Activated naive CD8-positive, alpha-beta T cell (primary cell): ENCODE data around the gene SOD2.

Experiments
- H3K27ac Mint-ChIP-seq: one replicate; pipeline ENCODE4 v1.8.0; 2021; ENCODE audit warnings: mixed read lengths
- H3K27me3 Mint-ChIP-seq: one replicate; pipeline ENCODE4 v1.8.0; 2021; ENCODE audit warnings: mixed read lengths
- H3K36me3 Mint-ChIP-seq: one replicate; pipeline ENCODE4 v1.8.0; 2021; ENCODE audit warnings: mixed read lengths
- H3K4me1 Mint-ChIP-seq: one replicate; pipeline ENCODE4 v1.8.0; 2021; ENCODE audit warnings: low read depth, mixed read lengths
- H3K4me3 Mint-ChIP-seq: one replicate; pipeline ENCODE4 v1.8.0; 2021; ENCODE audit warnings: mild to moderate bottlenecking, mixed read lengths
- H3K9me3 Mint-ChIP-seq: one replicate; pipeline ENCODE4 v1.8.0; 2021; ENCODE audit warnings: low read depth, mixed read lengths

Gene SOD2

GRCh38 chr6:159646116-159646515 lies 46.9 kb downstream of the SOD2 start:
- Mint-ChIP-seq H3K27me3 (no peaks in the 10 kb centered on the region), H3K9me3 (no peaks in the 10 kb centered on the region), H3K4me1 (peaks cover 2% of the 10 kb centered on the region), H3K36me3 (peaks cover 16% of the 10 kb centered on the region), H3K4me3 (no peak overlapping the region), H3K27ac (no peak overlapping the region)

- Mint-ChIP-seq H3K4me1 (peaks cover 2% of the 10 kb centered on the region), H3K4me3 (no peak overlapping the region), H3K27me3 (no peaks in the 10 kb centered on the region), H3K27ac (no peak overlapping the region), H3K9me3 (no peaks in the 10 kb centered on the region), H3K36me3 (peaks cover 18% of the 10 kb centered on the region)
These were observed 47.4 kb downstream of the SOD2 start for GRCh38 chr6:159645640-159646039.
